Lower lobe of right lung (tissue), 2 donors: ENCODE measurements around the gene BICD1. TPM values are rescaled to one million over a fixed set of nuclear protein-coding genes. Genes with fewer than 3 reads are reported as not detected.

Source experiments
- ATAC-seq, 2 donors: fragments of 200-7000 bp; cut with Tn5 transposase; one replicate each; pipeline ENCODE4 v1.9.1; 2020 to 2022; ENCODE audit warnings: mild to moderate bottlenecking in 2 of 2, moderate library complexity in 2 of 2
- DNase-seq: peaks from one replicate; pipeline ENCODE4 v3.0.0-alpha.2; 2020
- H3K27ac ChIP-seq: fragments of 200-600 bp; one replicate; pipeline ENCODE4 v1.8.0; 2022
- H3K27me3 ChIP-seq: fragments of 200-600 bp; one replicate; pipeline ENCODE4 v1.8.0; 2022; ENCODE audit warnings: low read depth
- H3K36me3 ChIP-seq: fragments of 200-600 bp; one replicate; pipeline ENCODE4 v1.8.0; 2022; ENCODE audit warnings: mild to moderate bottlenecking
- H3K4me1 ChIP-seq: fragments of 200-600 bp; one replicate; pipeline ENCODE4 v1.8.0; 2022
- H3K4me3 ChIP-seq: fragments of 200-600 bp; one replicate; pipeline ENCODE4 v1.8.0; 2022; ENCODE audit warnings: mild to moderate bottlenecking
- H3K9me3 ChIP-seq: fragments of 200-600 bp; one replicate; pipeline ENCODE4 v1.8.0; 2022
- CTCF ChIP-seq: fragments of 200-600 bp; IDR thresholded peaks from one replicate; pipeline ENCODE4 v1.8.0; 2022; ENCODE audit warnings: antibody characterized with exemption, mild to moderate bottlenecking
- intact Hi-C: fragments of 100-400 bp; cut with DNase I; formaldehyde crosslinking; loops from one replicate; pipeline ENCODE4 v1.11.0; 2022
- total RNA-seq: library from RNA; stranded (reverse); fragmentation: NEBNext Ultra II Directional; extraction: Animal tissue kit (Norgen Biotek cat#: 25700); gene quantifications from one replicate; pipeline ENCODE4 v1.2.1, GENCODE V29; 2021
- donor health status: DM: no; HTN: yes; CAD: no; lungs with severe emphysema.

BICD1 gene
- total RNA-seq, 1 donor from 2014 or later: 11.0 TPM

GRCh38 chr12:32126720-32127119 lies 20.1 kb downstream of the BICD1 start:
- Histone ChIP-seq H3K4me3 (no peak overlapping the region), H3K27me3 (no peaks in the 10 kb centered on the region), H3K4me1 (no peaks in the 10 kb centered on the region), H3K36me3 (no peaks in the 10 kb centered on the region), H3K27ac (no peak overlapping the region), H3K9me3 (no peaks in the 10 kb centered on the region)
- no peak for TF ChIP-seq CTCF
- DNase-seq: no peak
- no peak for ATAC-seq
- intact Hi-C loops: no loop called here

GRCh38 chr12:32131666-32132065 lies 25.0 kb downstream of the BICD1 start:
- TF ChIP-seq CTCF: no peak
- Histone ChIP-seq H3K27me3 (no peaks in the 10 kb centered on the region), H3K27ac (no peak overlapping the region), H3K36me3 (no peaks in the 10 kb centered on the region), H3K9me3 (no peaks in the 10 kb centered on the region), H3K4me3 (no peak overlapping the region), H3K4me1 (no peaks in the 10 kb centered on the region)
- DNase-seq: no peak
- no peak for ATAC-seq
- intact Hi-C loops: no loop called here

GRCh38 chr12:32134101-32134888 lies 27.6 kb downstream of the BICD1 start:
- intact Hi-C loops: no loop called here
- Histone ChIP-seq H3K27ac (no peak overlapping the region), H3K36me3 (no peaks in the 10 kb centered on the region), H3K9me3 (no peaks in the 10 kb centered on the region), H3K4me3 (no peak overlapping the region), H3K4me1 (no peaks in the 10 kb centered on the region), H3K27me3 (no peaks in the 10 kb centered on the region)
- TF ChIP-seq CTCF: no peak
- DNase-seq: no peak
- peak in 1 of 2 donors; percentile 19 for ATAC-seq

- TF ChIP-seq CTCF: no peak
Measured at GRCh38 chr12:32135967-32136366, 29.3 kb downstream of the BICD1 start.

GRCh38 chr12:32136404-32136803 lies 29.8 kb downstream of the BICD1 start:
- ATAC-seq (no peak), DNase-seq (no peak)
- intact Hi-C loops: no loop called here
- H3K4me3 ChIP-seq: no peak overlapping the region
- H3K9me3 ChIP-seq: no peaks in the 10 kb centered on the region
- no peak for TF ChIP-seq CTCF
- no peaks in the 10 kb centered on the region for H3K36me3 ChIP-seq
- no peaks in the 10 kb centered on the region for H3K4me1 ChIP-seq
- no peaks in the 10 kb centered on the region for H3K27me3 ChIP-seq
- no peak overlapping the region for H3K27ac ChIP-seq

More at GRCh38 chr12:32135967-32136366, 29.3 kb downstream of the BICD1 start:
- H3K9me3 ChIP-seq: no peaks in the 10 kb centered on the region
- intact Hi-C loops: no loop called here
- no peaks in the 10 kb centered on the region for H3K4me1 ChIP-seq
- H3K36me3 ChIP-seq: no peaks in the 10 kb centered on the region
- DNase-seq (no peak), ATAC-seq (no peak)
- H3K27me3 ChIP-seq: no peaks in the 10 kb centered on the region
- H3K27ac ChIP-seq: no peak overlapping the region
- no peak overlapping the region for H3K4me3 ChIP-seq
